H1 (cell line): ENCODE results near the gene TP73. TPM values are rescaled to one million over a fixed set of nuclear protein-coding genes. Genes with fewer than 3 reads are reported as not detected.

Source experiments
- CTCF ChIA-PET: fragments of 300-600 bp; sonication (Branson Sonifier 250); formaldehyde crosslinking; loops from one replicate; lab custom pipeline; 2021; ENCODE audit not compliant: partially characterized antibody; lab: Charles Lee
- POLR2A ChIA-PET: fragments of 300-600 bp; sonication (Branson Sonifier 250); formaldehyde crosslinking; loops from one replicate; lab custom pipeline; 2021; ENCODE audit warnings: inconsistent platforms; ENCODE audit not compliant: partially characterized antibody; lab: Charles Lee
- DNase-seq, 2 experiments: peaks; one replicate each; pipeline versions ENCODE4 v3.0.0 to v3.0.0-alpha.2; 2010 to 2022; ENCODE audit warnings: low spot score in 2 of 2, low read depth in 1 of 2, mixed read lengths in 1 of 2
- FAIRE-seq: peaks from 2 replicates; lab custom pipeline; 2011; peaks lifted over from hg19 to GRCh38; lab: Jason Lieb, UNC
- H2AFZ ChIP-seq: 2 replicates; pipeline ENCODE4 v1.8.1; 2012; ENCODE audit warnings: low read length, inconsistent platforms
- H2AK5ac ChIP-seq: 2 replicates; pipeline ENCODE4 v1.6.1; 2013; ENCODE audit warnings: low read depth, low read length
- H2BK120ac ChIP-seq: replicated peaks from 2 replicates; pipeline ENCODE3; 2013; ENCODE audit warnings: low read depth, low read length, inconsistent platforms
- H2BK12ac ChIP-seq: 2 replicates; pipeline ENCODE4 v1.6.1; 2013; ENCODE audit warnings: low read depth, low read length
- H2BK15ac ChIP-seq: 2 replicates; pipeline ENCODE4 v1.6.1; 2013; ENCODE audit warnings: low read length
- H2BK20ac ChIP-seq: 2 replicates; pipeline ENCODE4 v1.6.1; 2013; ENCODE audit warnings: low read length
- H2BK5ac ChIP-seq: 2 replicates; pipeline ENCODE4 v1.6.1; 2013; ENCODE audit warnings: low read depth, low read length
- H3K14ac ChIP-seq: 2 replicates; pipeline ENCODE4 v1.6.1; 2013; ENCODE audit warnings: inconsistent platforms; ENCODE audit not compliant: insufficient read length
- H3K18ac ChIP-seq: 2 replicates; pipeline ENCODE4 v1.6.1; 2013; ENCODE audit warnings: low read length; ENCODE audit errors: extremely low read depth
- H3K23ac ChIP-seq: 2 replicates; pipeline ENCODE4 v1.6.1; 2013; ENCODE audit warnings: inconsistent platforms; ENCODE audit not compliant: insufficient read length
- H3K23me2 ChIP-seq: 2 replicates; pipeline ENCODE4 v1.6.1; 2013; ENCODE audit warnings: low read depth, low read length
- H3K27ac ChIP-seq: 2 replicates; pipeline ENCODE4 v1.6.1; 2011; ENCODE audit warnings: low read depth, low read length, inconsistent platforms
- H3K27me3 ChIP-seq, 4 experiments: replicated peaks in 1 of 4; 1 replicate in 1 of 4; 2 replicates in 3 of 4; pipeline versions ENCODE4 v1.6.1 to v1.8.1; 2011 to 2013; ENCODE audit warnings: low read length in 3 of 4, mild to moderate bottlenecking in 3 of 4, inconsistent platforms in 2 of 4, mixed read lengths in 2 of 4, moderate library complexity in 1 of 4; ENCODE audit not compliant: control insufficient read depth in 3 of 4, insufficient read depth in 3 of 4; ENCODE audit errors: extremely low read depth in 1 of 4
- H3K36me3 ChIP-seq, 4 experiments: 2 replicates each; pipeline versions ENCODE4 v1.6.1 to v1.8.1; 2011 to 2013; ENCODE audit warnings: mild to moderate bottlenecking in 4 of 4, low read length in 3 of 4, moderate library complexity in 2 of 4, control low read depth in 1 of 4, inconsistent platforms in 1 of 4; ENCODE audit not compliant: insufficient read depth in 4 of 4, control insufficient read depth in 2 of 4
- H3K4ac ChIP-seq: replicated peaks from 2 replicates; pipeline ENCODE3; 2013; ENCODE audit warnings: low read length, low read depth, mixed read lengths, inconsistent platforms; ENCODE audit not compliant: insufficient read length
- H3K4me1 ChIP-seq, 4 experiments: replicated peaks in 1 of 4; 1 replicate in 1 of 4; 2 replicates in 3 of 4; pipeline versions ENCODE4 v1.6.1 to v1.8.1; 2011 to 2013; ENCODE audit warnings: low read length in 3 of 4, inconsistent platforms in 2 of 4, mixed read lengths in 1 of 4; ENCODE audit not compliant: insufficient read depth in 4 of 4, control insufficient read depth in 3 of 4
- H3K4me2 ChIP-seq, 2 experiments: 2 replicates each; pipeline versions ENCODE4 v1.6.1 to v1.8.1; 2011 to 2013; ENCODE audit warnings: low read depth in 2 of 2, low read length in 2 of 2, control low read depth in 1 of 2, inconsistent platforms in 1 of 2, mild to moderate bottlenecking in 1 of 2; ENCODE audit not compliant: insufficient read depth in 1 of 2
- H3K4me3 ChIP-seq, 4 experiments: fragments of 200-600, 300-600 bp in 1 of 4; sonication (generic), shearing (Covaris generic), sonication (Bioruptor Twin) in 1 of 4; 2 replicates each; pipeline versions ENCODE4 v1.5.1 to v1.8.1; 2011 to 2016; ENCODE audit warnings: low read length in 4 of 4, low read depth in 3 of 4, control low read depth in 2 of 4, inconsistent platforms in 2 of 4, mild to moderate bottlenecking in 2 of 4, mixed read lengths in 1 of 4, moderate library complexity in 1 of 4; ENCODE audit not compliant: insufficient read depth in 2 of 4; ENCODE audit errors: extremely low read depth in 1 of 4
- H3K56ac ChIP-seq: replicated peaks from 2 replicates; pipeline ENCODE3; 2013; ENCODE audit warnings: low read depth, mild to moderate bottlenecking, mixed read lengths, low read length, inconsistent platforms; ENCODE audit not compliant: insufficient read length
- H3K79me1 ChIP-seq: 2 replicates; pipeline ENCODE4 v1.6.1; 2013; ENCODE audit warnings: low read depth, low read length, control low read depth
- H3K79me2 ChIP-seq, 2 experiments: 2 replicates each; pipeline versions ENCODE4 v1.6.1 to v1.8.1; 2012 to 2013; ENCODE audit warnings: low read length in 2 of 2, mild to moderate bottlenecking in 2 of 2, inconsistent platforms in 1 of 2; ENCODE audit not compliant: insufficient read depth in 2 of 2, control insufficient read depth in 1 of 2
- H3K9ac ChIP-seq, 4 experiments: replicated peaks in 1 of 4; 1 replicate in 1 of 4; 2 replicates in 3 of 4; pipeline versions ENCODE4 v1.6.1 to v1.8.1; 2011 to 2013; ENCODE audit warnings: low read depth in 3 of 4, low read length in 3 of 4, control low read depth in 2 of 4, mild to moderate bottlenecking in 2 of 4, moderate library complexity in 2 of 4, inconsistent platforms in 1 of 4; ENCODE audit errors: extremely low read depth in 1 of 4
- H3K9me3 ChIP-seq, 2 experiments: 2 replicates each; pipeline versions ENCODE4 v1.6.1 to v1.8.1; 2012 to 2013; ENCODE audit warnings: mild to moderate bottlenecking in 2 of 2, moderate library complexity in 2 of 2, control low read depth in 1 of 2, inconsistent platforms in 1 of 2, low read depth in 1 of 2, low read length in 1 of 2, mixed read lengths in 1 of 2; ENCODE audit not compliant: insufficient read depth in 2 of 2
- H4K20me1 ChIP-seq, 2 experiments: replicated peaks in 1 of 2; 2 replicates each; pipeline versions ENCODE3 to v1.8.1; 2011 to 2013; ENCODE audit warnings: inconsistent platforms in 2 of 2, low read length in 2 of 2, mild to moderate bottlenecking in 1 of 2; ENCODE audit not compliant: insufficient read depth in 2 of 2, control insufficient read depth in 1 of 2
- H4K5ac ChIP-seq: 2 replicates; pipeline ENCODE4 v1.6.1; 2013; ENCODE audit warnings: low read length, low read depth, mixed read lengths, inconsistent platforms; ENCODE audit not compliant: insufficient read length
- H4K8ac ChIP-seq: 2 replicates; pipeline ENCODE4 v1.8.0; 2013; ENCODE audit warnings: mild to moderate bottlenecking, moderate library complexity, low read length, inconsistent platforms; ENCODE audit not compliant: insufficient read depth; ENCODE audit errors: extremely low read depth
- H4K91ac ChIP-seq: replicated peaks from 2 replicates; pipeline ENCODE3; 2013; ENCODE audit warnings: low read length, mixed read lengths, inconsistent platforms; ENCODE audit not compliant: insufficient read length
- GABPA ChIP-seq: IDR thresholded peaks from 2 replicates; pipeline ENCODE4 v1.6.1; 2011; ENCODE audit warnings: mild to moderate bottlenecking, low read length, moderate library complexity, borderline replicate concordance; ENCODE audit not compliant: insufficient read depth
- HDAC6 ChIP-seq: IDR thresholded peaks from one replicate; pipeline ENCODE4 v1.7.1; 2012; ENCODE audit warnings: low read depth, mild to moderate bottlenecking, inconsistent platforms, low read length, moderate library complexity
- KDM1A ChIP-seq: fragments of 200-600, 300-600 bp; sonication (generic); IDR thresholded peaks from 2 replicates; pipeline ENCODE4 v1.7.1; 2016; ENCODE audit warnings: mild to moderate bottlenecking, low read length, borderline replicate concordance
- RAD21 ChIP-seq, 2 experiments: IDR thresholded peaks in 1 of 2; conservative IDR thresholded peaks in 1 of 2; 2 replicates each; pipeline ENCODE4 v1.6.1; 2011; ENCODE audit warnings: low read depth in 2 of 2, low read length in 2 of 2, improper control_type of control experiment in 1 of 2, inconsistent platforms in 1 of 2, mild to moderate bottlenecking in 1 of 2, moderate library complexity in 1 of 2
- SP2 ChIP-seq: IDR thresholded peaks from 2 replicates; pipeline ENCODE4 v1.6.1; 2012; ENCODE audit warnings: mild to moderate bottlenecking, low read length, inconsistent platforms
- WGBS, 2 experiments: shearing (Covaris generic) in 1 of 2; methylation state at CpG; one replicate each; pipeline versions ENCODE4 v1.1.6 to v1.1.7; 2013 to 2015; ENCODE audit warnings: low lambda C conversion rate in 2 of 2, mixed read lengths in 2 of 2, inconsistent platforms in 1 of 2, low coverage in 1 of 2, missing lambda C conversion rate in 1 of 2; ENCODE audit not compliant: insufficient replicate concordance in 2 of 2, insufficient coverage in 1 of 2, insufficient read length in 1 of 2; ENCODE audit errors: extremely low coverage in 1 of 2, missing lambda C conversion rate in 1 of 2; 5-methylcytosine and 5-hydroxymethylcytosine counted together
- polyA plus RNA-seq, 7 experiments: library from polyadenylated mRNA; depleted of rRNA in 3 of 7; stranded (reverse) in 5 of 7; unstranded in 2 of 7; fragments of >200 nt in 5 of 7; fragments of 200-250 nt in 2 of 7; gene quantifications; 1 replicate in 5 of 7; 2 replicates in 1 of 7; 4 replicates in 1 of 7; pipeline versions ENCODE4 v1.2.1 to v1.2.3, GENCODE V29; 2011 to 2013; ENCODE audit warnings: missing spikeins in 2 of 7, mixed read lengths in 2 of 7
- total RNA-seq: library from RNA; stranded (reverse); fragmentation: NEBNext Ultra II Directional; extraction: Animal tissue kit (Norgen Biotek cat#: 25700); gene quantifications from 2 replicates; pipeline ENCODE4 v1.2.1, GENCODE V29; 2021
- TF ChIP-seq, protein P1 (sequence below), 3 experiments: IDR thresholded peaks; 1 replicate in 2 of 3; 2 replicates in 1 of 3; pipeline versions ENCODE4 v1.5.1 to v1.6.1; 2011; ENCODE audit warnings: low read length in 3 of 3, mild to moderate bottlenecking in 3 of 3, inconsistent platforms in 2 of 3, low read depth in 1 of 3, moderate library complexity in 1 of 3; ENCODE audit not compliant: insufficient read depth in 1 of 3; ENCODE audit errors: control extremely low read depth in 1 of 3
- TF ChIP-seq, protein P2 (sequence below): IDR thresholded peaks from 2 replicates; pipeline ENCODE4 v1.6.1; 2012; ENCODE audit warnings: low read length, inconsistent platforms

Gene TP73
- total and polyA plus RNA-seq, 2 of the 8 experiments (the other 6 are each of a cell fraction or from before 2014, with no cell fraction given), result 2.6 to 3.1 TPM

DNA sequence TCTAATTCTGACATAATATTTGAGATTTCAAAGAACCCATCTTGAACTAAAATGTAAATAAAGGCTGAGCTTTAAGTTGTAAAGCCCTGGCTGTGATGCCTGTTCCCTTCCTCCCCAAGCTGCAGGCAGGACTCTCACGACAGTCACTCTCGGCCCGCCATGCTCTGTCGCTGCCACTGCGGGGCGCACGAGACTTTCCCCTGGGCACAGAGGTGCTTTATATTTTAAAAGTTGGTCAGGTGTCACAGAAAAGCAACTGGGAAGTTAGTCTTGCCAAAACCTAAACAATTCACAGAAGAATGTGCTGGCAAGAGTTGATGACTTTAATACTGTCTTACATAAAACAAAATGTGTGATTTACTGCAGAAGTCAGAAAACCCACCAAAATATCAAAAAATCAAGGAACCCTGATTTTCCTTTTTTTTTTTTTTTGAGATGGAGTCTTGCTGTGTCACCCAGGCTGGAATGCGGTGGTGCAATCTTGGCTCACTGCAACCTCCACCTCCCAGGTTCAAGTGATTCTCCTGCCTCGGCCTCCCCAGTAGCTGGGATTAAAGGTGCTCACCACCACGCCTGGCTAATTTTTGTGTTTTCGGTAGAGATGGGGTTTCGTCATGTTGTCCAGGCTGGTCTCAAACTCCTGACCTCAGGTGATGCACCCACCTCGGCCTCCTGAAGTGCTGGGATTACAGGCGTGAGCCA is 133.3 kb downstream of the TP73 start:
- no peak overlapping the region for H3K27ac ChIP-seq
- POLR2A ChIA-PET, result interaction anchor here (2.3 to 9.8 kb wide), 3 partner anchors 8 to 11 kb away, joined by 11 to 84 read pairs (median 11); partner anchors contain the start of gene LRRC47
- peaks cover 30 to 56% (median 50%) of the 10 kb centered on the region in 4 experiments for H3K36me3 ChIP-seq
- peaks cover 24% of the 10 kb centered on the region for H3K79me1 ChIP-seq
- no peak for FAIRE-seq
- H3K18ac ChIP-seq, result no peak overlapping the region
- H2BK120ac ChIP-seq, result no peak overlapping the region
- no peak overlapping the region for H4K91ac ChIP-seq
- peaks cover 4 to 36% of the 10 kb centered on the region in 2 experiments; a peak in 3 of 4 replicates for H3K79me2 ChIP-seq
- H2AFZ ChIP-seq, result no peak overlapping the region
- no peak overlapping the region for H3K4ac ChIP-seq
- no peak overlapping the region for H4K8ac ChIP-seq
- H3K23me2 ChIP-seq, result no peaks in the 10 kb centered on the region
- peak in 1 of 2 experiments; percentile 84 for DNase-seq
- no peak overlapping the region for H3K14ac ChIP-seq
- no peak overlapping the region for H2BK20ac ChIP-seq
- H3K9me3 ChIP-seq, result no peaks in the 10 kb centered on the region
- H4K20me1 ChIP-seq, result peaks cover 12 to 25% of the 10 kb centered on the region in 2 experiments
- H3K4me1 ChIP-seq, result peaks cover 0 to 13% (median 10%) of the 10 kb centered on the region in 4 experiments; a peak in 5 of 7 replicates
- H2BK5ac ChIP-seq, result no peak overlapping the region
- no peak overlapping the region for H3K4me3 ChIP-seq
- H2BK15ac ChIP-seq, result no peak overlapping the region
- no peak overlapping the region for H3K23ac ChIP-seq
- no peak overlapping the region for H3K56ac ChIP-seq
- H2BK12ac ChIP-seq, result no peak overlapping the region
- H2AK5ac ChIP-seq, result no peak overlapping the region
- no peak overlapping the region for H3K4me2 ChIP-seq
- H3K9ac ChIP-seq, result no peak overlapping the region
- CTCF ChIA-PET, result interaction anchor here (0.5 to 5.7 kb wide), 19 partner anchors 7 to 648 kb away, joined by 3 to 40 read pairs (median 4); partner anchors contain the start of gene LRRC47
- no peaks in the 10 kb centered on the region for H3K27me3 ChIP-seq
- no peak overlapping the region for H4K5ac ChIP-seq
- WGBS, 2 experiments, result 76% methylated on average over 13 of the region's 14 CpGs; no CpG with 5 or more reads in 1 of the 2 experiments
- TF ChIP-seq, protein P1, sequence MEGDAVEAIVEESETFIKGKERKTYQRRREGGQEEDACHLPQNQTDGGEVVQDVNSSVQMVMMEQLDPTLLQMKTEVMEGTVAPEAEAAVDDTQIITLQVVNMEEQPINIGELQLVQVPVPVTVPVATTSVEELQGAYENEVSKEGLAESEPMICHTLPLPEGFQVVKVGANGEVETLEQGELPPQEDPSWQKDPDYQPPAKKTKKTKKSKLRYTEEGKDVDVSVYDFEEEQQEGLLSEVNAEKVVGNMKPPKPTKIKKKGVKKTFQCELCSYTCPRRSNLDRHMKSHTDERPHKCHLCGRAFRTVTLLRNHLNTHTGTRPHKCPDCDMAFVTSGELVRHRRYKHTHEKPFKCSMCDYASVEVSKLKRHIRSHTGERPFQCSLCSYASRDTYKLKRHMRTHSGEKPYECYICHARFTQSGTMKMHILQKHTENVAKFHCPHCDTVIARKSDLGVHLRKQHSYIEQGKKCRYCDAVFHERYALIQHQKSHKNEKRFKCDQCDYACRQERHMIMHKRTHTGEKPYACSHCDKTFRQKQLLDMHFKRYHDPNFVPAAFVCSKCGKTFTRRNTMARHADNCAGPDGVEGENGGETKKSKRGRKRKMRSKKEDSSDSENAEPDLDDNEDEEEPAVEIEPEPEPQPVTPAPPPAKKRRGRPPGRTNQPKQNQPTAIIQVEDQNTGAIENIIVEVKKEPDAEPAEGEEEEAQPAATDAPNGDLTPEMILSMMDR (IDR thresholded peaks at IDR 0.05; ENCODE audit: control extremely low read depth in 1 of 3, insufficient read depth in 1 of 3, low read depth in 1 of 3, low read length in 3 of 3), result peak; percentile 76 to 88 (median 87)
- TF ChIP-seq RAD21 (IDR thresholded peaks at IDR 0.05 in 1 of 2, conservative IDR thresholded peaks at IDR 0.05 in 1 of 2; ENCODE audit: low read depth in 2 of 2, low read length in 2 of 2), result peak; percentile 87 to 90
- no peak for TF ChIP-seq SP2
- TF ChIP-seq GABPA, result no peak
- TF ChIP-seq HDAC6, result no peak
- TF ChIP-seq, protein P2, sequence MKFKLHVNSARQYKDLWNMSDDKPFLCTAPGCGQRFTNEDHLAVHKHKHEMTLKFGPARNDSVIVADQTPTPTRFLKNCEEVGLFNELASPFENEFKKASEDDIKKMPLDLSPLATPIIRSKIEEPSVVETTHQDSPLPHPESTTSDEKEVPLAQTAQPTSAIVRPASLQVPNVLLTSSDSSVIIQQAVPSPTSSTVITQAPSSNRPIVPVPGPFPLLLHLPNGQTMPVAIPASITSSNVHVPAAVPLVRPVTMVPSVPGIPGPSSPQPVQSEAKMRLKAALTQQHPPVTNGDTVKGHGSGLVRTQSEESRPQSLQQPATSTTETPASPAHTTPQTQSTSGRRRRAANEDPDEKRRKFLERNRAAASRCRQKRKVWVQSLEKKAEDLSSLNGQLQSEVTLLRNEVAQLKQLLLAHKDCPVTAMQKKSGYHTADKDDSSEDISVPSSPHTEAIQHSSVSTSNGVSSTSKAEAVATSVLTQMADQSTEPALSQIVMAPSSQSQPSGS, result no peak
- TF ChIP-seq KDM1A, result no peak
